Measurements from ENCODE around the gene SYNGR2. TPM values are rescaled to one million over a fixed set of nuclear protein-coding genes. Genes with fewer than 3 reads are reported as not detected.
"Not testable (repeated sequence)": the region's sequence is repeated elsewhere in the genome, so short reads cannot be mapped to it uniquely, and the experiment has no call there.

Gene SYNGR2
- total RNA-seq, 1 donor from 2014 or later, result 85.7 TPM

GRCh38 chr17:78166416-78166815 lies 2.0 kb upstream of the SYNGR2 start:
- H3K27me3 ChIP-seq (ENCODE audit: control insufficient read depth, insufficient read depth, low read length), result no peaks in the 10 kb centered on the region

GRCh38 chr17:78168903-78169793 lies 767 bp downstream of the SYNGR2 start:
- TF ChIP-seq CTCF (IDR thresholded peaks at IDR 0.05; ENCODE audit: insufficient read depth, low read length, poor library complexity, severe bottlenecking), result no peak
- Histone ChIP-seq H3K36me3 (ENCODE audit: control insufficient read depth, insufficient read depth, low read length) (no peaks in the 10 kb centered on the region), H3K27me3 (ENCODE audit: control insufficient read depth, insufficient read depth, low read length) (no peaks in the 10 kb centered on the region), H3K4me3 (ENCODE audit: low read depth, low read length) (peak overlapping the region; percentile 73)
- no peak for DNase-seq (ENCODE audit: low read depth)

More at GRCh38 chr17:78166416-78166815, 2.0 kb upstream of the SYNGR2 start:
- no peak for TF ChIP-seq CTCF (IDR thresholded peaks at IDR 0.05; ENCODE audit: insufficient read depth, low read length, poor library complexity, severe bottlenecking)
- no peaks in the 10 kb centered on the region for H3K36me3 ChIP-seq (ENCODE audit: control insufficient read depth, insufficient read depth, low read length)
- DNase-seq (ENCODE audit: low read depth), result no peak
- no peak overlapping the region for H3K4me3 ChIP-seq (ENCODE audit: low read depth, low read length)

- no peak for TF ChIP-seq CTCF (IDR thresholded peaks at IDR 0.05; ENCODE audit: insufficient read depth, low read length, poor library complexity, severe bottlenecking)
- H3K36me3 ChIP-seq (ENCODE audit: control insufficient read depth, insufficient read depth, low read length), result peaks cover 2% of the 10 kb centered on the region
- no peaks in the 10 kb centered on the region for H3K27me3 ChIP-seq (ENCODE audit: control insufficient read depth, insufficient read depth, low read length)
- H3K4me3 ChIP-seq (ENCODE audit: low read depth, low read length), result no peak overlapping the region
- no peak for DNase-seq (ENCODE audit: low read depth)
Observed at GRCh38 chr17:78170692-78171590, 2.6 kb downstream of the SYNGR2 start.

- not testable (repeated sequence) for H3K4me3 ChIP-seq (ENCODE audit: low read depth, low read length); H3K27me3 ChIP-seq (ENCODE audit: control insufficient read depth, insufficient read depth, low read length); H3K36me3 ChIP-seq (ENCODE audit: control insufficient read depth, insufficient read depth, low read length); DNase-seq (ENCODE audit: low read depth)
Observed at GRCh38 chr17:78171591-78172248, 3.3 kb downstream of the SYNGR2 start.

- TF ChIP-seq CTCF (IDR thresholded peaks at IDR 0.05; ENCODE audit: insufficient read depth, low read length, poor library complexity, severe bottlenecking), result no peak
- no peaks in the 10 kb centered on the region for H3K27me3 ChIP-seq (ENCODE audit: control insufficient read depth, insufficient read depth, low read length)
- H3K4me3 ChIP-seq (ENCODE audit: low read depth, low read length), result no peak overlapping the region
- H3K36me3 ChIP-seq (ENCODE audit: control insufficient read depth, insufficient read depth, low read length), result peaks cover 2% of the 10 kb centered on the region
- DNase-seq (ENCODE audit: low read depth), result no peak
Observed at GRCh38 chr17:78172249-78173051, 4.1 kb downstream of the SYNGR2 start.
